Kidney epithelial cell (primary cell): ENCODE measurements around the gene ZNF714. TPM values are rescaled to one million over a fixed set of nuclear protein-coding genes. Genes with fewer than 3 reads are reported as not detected.

Experiments used
- DNase-seq: peaks from one replicate; pipeline ENCODE4 v3.0.0-alpha.2; 2010; ENCODE audit warnings: low read depth
- H3K27me3 ChIP-seq: 2 replicates; pipeline ENCODE4 v1.6.0; 2011; ENCODE audit warnings: low read length; ENCODE audit not compliant: control insufficient read depth, insufficient read depth
- H3K36me3 ChIP-seq: 2 replicates; pipeline ENCODE4 v1.5.1; 2011; ENCODE audit warnings: low read length; ENCODE audit not compliant: control insufficient read depth, insufficient read depth
- H3K4me3 ChIP-seq: 2 replicates; pipeline ENCODE4 v1.5.1; 2011; ENCODE audit warnings: low read depth, mild to moderate bottlenecking, control low read depth, low read length
- CTCF ChIP-seq: IDR thresholded peaks from 2 replicates; pipeline ENCODE4 v1.5.1; 2011; ENCODE audit warnings: mild to moderate bottlenecking, moderate library complexity, low read length, control low read depth, inconsistent platforms; ENCODE audit not compliant: insufficient read depth, poor library complexity, severe bottlenecking
- total RNA-seq: library from RNA; depleted of rRNA; stranded (reverse); fragments of >200 nt; gene quantifications from 2 replicates; pipeline ENCODE4 v1.2.3, GENCODE V29; 2015

Gene ZNF714
- total RNA-seq, 1 donor from 2014 or later = 8.6 TPM

GRCh38 chr19:21126078-21126477 is 44.1 kb downstream of the ZNF714 start:
- no peak for TF ChIP-seq CTCF
- H3K36me3 ChIP-seq = no peaks in the 10 kb centered on the region
- H3K4me3 ChIP-seq = no peak overlapping the region
- no peak for DNase-seq
- H3K27me3 ChIP-seq = no peaks in the 10 kb centered on the region

- Histone ChIP-seq H3K36me3 (no peaks in the 10 kb centered on the region), H3K27me3 (no peaks in the 10 kb centered on the region), H3K4me3 (no peak overlapping the region)
- no peak for DNase-seq
- TF ChIP-seq CTCF = no peak
These were observed 45.0 kb downstream of the ZNF714 start for GRCh38 chr19:21127001-21127400.

- H3K36me3 ChIP-seq = no peaks in the 10 kb centered on the region
- DNase-seq = no peak
- no peak overlapping the region for H3K4me3 ChIP-seq
These were observed 45.9 kb downstream of the ZNF714 start for GRCh38 chr19:21127898-21128297.

GRCh38 chr19:21128901-21129698 is 47.1 kb downstream of the ZNF714 start:
- no peak for DNase-seq
- TF ChIP-seq CTCF = no peak
- H3K27me3 ChIP-seq = no peaks in the 10 kb centered on the region
- H3K36me3 ChIP-seq = no peaks in the 10 kb centered on the region
- no peak overlapping the region for H3K4me3 ChIP-seq

More at GRCh38 chr19:21127898-21128297, 45.9 kb downstream of the ZNF714 start:
- H3K27me3 ChIP-seq = no peaks in the 10 kb centered on the region
- TF ChIP-seq CTCF = no peak

- TF ChIP-seq CTCF = no peak
- no peaks in the 10 kb centered on the region for H3K27me3 ChIP-seq
- DNase-seq = no peak
- no peaks in the 10 kb centered on the region for H3K36me3 ChIP-seq
- H3K4me3 ChIP-seq = no peak overlapping the region
These were observed 48.2 kb downstream of the ZNF714 start for GRCh38 chr19:21130097-21130775.
